ENCODE data around the gene ORM1. TPM values are rescaled to one million over a fixed set of nuclear protein-coding genes. Genes with fewer than 3 reads are reported as not detected.

ORM1 gene
- total RNA-seq, 1 donor from 2014 or later: not detected

GRCh38 chr9:114287763-114288192 lies 35.1 kb upstream of the ORM1 start:
- peak; percentile 43 for DNase-seq

- peak; percentile 40 for DNase-seq
These were observed 34.5 kb upstream of the ORM1 start for GRCh38 chr9:114288193-114289091.

GRCh38 chr9:114289106-114289505 lies 33.8 kb upstream of the ORM1 start:
- DNase-seq: no peak

- DNase-seq: no peak
These were observed 33.1 kb upstream of the ORM1 start for GRCh38 chr9:114289571-114290481.

GRCh38 chr9:114290561-114290986 lies 32.3 kb upstream of the ORM1 start:
- DNase-seq: no peak

- peak; percentile 89 for DNase-seq
These were observed 31.8 kb upstream of the ORM1 start for GRCh38 chr9:114291064-114291474.

- no peak for DNase-seq
These were observed 30.9 kb upstream of the ORM1 start for GRCh38 chr9:114291886-114292590.

GRCh38 chr9:114294664-114295063 lies 28.2 kb upstream of the ORM1 start:
- DNase-seq: no peak

- no peak for DNase-seq
These were observed 26.6 kb upstream of the ORM1 start for GRCh38 chr9:114296338-114296737.

GRCh38 chr9:114299286-114300152 lies 23.4 kb upstream of the ORM1 start:
- no peak for DNase-seq

GRCh38 chr9:114300153-114300845 lies 22.6 kb upstream of the ORM1 start:
- DNase-seq: no peak

- no peak for DNase-seq
These were observed 21.8 kb upstream of the ORM1 start for GRCh38 chr9:114300846-114301797.

- DNase-seq: no peak
These were observed 20.9 kb upstream of the ORM1 start for GRCh38 chr9:114301798-114302565.

GRCh38 chr9:114302727-114303126 lies 20.2 kb upstream of the ORM1 start:
- no peak for DNase-seq

- no peak for DNase-seq
These were observed 19.3 kb upstream of the ORM1 start for GRCh38 chr9:114303571-114303970.

- DNase-seq: no peak
These were observed 18.9 kb upstream of the ORM1 start for GRCh38 chr9:114303977-114304376.

- no peak for DNase-seq
These were observed 18.3 kb upstream of the ORM1 start for GRCh38 chr9:114304416-114305188.

- DNase-seq: no peak
These were observed 15.0 kb upstream of the ORM1 start for GRCh38 chr9:114307899-114308267.
